Epidermal melanocyte (primary cell): ENCODE results near the gene CPAMD8.
"Not testable (repeated sequence)": the region's sequence is repeated elsewhere in the genome, so short reads cannot be mapped to it uniquely, and the experiment has no call there.

Experiments
- DNase-seq: peaks from one replicate; pipeline ENCODE4 v3.0.0; 2011; ENCODE audit warnings: low spot score; ENCODE audit not compliant: insufficient read length

The CPAMD8 gene

DNA sequence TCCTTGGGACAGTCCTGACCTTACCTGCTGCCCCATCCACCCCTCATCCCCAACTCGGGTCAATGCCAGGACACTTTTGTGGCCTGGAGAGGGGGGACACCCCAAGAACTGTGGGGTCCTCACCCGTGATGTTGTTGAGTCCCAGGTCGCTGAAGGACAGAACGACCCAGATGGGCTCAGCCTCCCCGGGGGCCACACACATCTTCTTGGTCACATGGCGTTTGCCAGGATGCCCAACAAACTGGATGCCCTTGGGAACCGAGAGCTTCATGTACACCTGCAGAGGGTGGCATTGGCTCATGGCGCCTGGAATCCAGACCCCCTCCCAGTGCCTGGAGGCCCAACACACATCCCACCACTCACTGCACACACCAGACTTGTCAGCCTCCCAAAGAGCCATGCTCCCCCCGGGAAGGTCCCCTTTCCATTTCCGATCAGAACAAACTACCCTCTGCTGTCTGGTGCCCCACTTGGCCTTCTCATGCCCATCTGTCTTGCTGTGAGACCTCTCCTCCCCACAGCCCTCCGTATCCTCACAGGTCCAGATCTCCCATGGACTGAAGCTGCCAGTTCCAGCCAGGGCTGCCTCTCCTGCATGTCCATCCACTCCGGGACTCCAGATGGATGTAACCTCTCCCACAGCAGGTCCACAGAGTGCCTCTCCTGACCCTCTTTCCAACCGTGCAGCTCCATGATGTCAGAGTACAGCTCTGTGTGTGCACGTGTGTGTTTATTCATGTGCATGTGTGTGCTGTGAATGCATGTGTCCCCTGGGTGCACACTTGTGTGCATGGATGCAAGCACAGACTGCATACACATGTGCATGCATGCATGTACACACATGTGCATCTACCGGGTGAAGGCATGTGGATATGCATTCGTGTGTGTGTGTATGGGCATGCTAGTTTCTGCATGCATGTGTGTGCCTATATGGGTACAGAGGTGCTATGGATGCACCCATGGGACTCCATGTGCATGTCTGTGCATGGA lies 79.4 kb downstream of the CPAMD8 start:
- no peak for DNase-seq

DNA sequence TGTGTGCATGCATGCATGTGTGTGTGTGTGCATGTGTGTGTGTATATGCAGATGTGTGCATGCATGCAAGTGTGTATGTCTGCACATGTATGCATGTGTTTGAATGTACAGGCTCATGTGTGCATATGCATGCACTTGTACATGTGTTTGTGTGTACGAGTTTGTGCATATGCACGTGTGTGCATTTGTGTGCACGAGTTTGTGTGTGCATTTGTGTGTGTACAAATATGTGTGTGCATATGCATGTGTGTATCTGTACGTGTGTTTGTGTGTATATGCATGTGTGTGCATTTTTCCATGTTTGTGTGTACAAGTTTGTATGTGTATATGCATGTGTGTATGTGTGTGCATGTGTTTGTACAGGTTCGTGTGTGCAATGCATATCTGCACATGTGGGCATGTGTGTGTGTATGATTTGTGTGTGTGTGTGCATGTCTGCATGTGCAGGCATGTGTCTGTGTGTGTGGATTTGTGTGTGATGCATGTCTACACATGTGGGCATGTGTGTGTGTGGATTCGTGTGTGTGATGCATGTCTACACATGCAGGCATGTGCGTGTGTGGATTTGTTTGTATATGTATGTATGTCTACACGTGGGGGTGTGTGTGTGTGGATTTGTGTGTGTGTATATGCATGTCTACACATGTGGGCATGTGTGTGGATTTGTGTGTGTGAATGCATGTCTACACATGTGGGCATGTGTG lies 80.7 kb downstream of the CPAMD8 start:
- no peak for DNase-seq

- DNase-seq: no peak
Observed at GRCh38 chr19:16945364-16945714, 81.3 kb downstream of the CPAMD8 start.

GRCh38 chr19:16944626-16945363 lies 81.8 kb downstream of the CPAMD8 start:
- no peak for DNase-seq

DNA sequence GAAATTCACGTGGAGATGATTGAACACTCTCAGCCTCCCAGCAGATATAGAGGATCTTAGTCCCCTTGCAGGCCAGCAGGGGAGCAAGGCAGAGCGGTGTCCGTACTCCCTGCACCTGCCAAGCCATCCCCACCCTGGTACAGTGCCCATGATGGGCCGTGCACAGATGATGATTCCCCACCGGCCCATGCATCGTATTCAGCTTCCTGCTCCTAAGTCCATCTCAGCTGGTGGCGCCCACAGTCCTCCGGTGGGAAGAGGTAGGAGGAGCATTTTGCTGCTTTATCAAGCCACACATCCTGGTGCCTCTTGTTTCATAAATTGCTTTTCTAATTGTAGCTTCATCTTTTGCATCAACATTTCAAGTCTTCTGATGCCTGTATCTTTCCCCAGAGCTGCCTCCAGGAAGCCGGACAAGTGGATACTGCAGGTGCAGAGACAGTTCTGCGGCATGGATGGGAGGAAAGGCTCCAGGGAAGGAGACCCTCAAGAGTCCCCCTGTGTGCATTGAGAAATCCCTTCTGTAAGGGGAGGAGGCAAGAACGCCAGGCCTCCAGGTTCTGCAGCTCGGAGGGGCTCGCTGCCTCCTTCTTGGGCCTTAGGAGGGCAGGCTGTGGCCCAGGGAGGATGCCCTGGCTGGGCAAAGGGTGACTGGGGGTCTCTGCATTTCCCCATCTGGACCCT lies 82.5 kb downstream of the CPAMD8 start:
- DNase-seq: no peak

DNA sequence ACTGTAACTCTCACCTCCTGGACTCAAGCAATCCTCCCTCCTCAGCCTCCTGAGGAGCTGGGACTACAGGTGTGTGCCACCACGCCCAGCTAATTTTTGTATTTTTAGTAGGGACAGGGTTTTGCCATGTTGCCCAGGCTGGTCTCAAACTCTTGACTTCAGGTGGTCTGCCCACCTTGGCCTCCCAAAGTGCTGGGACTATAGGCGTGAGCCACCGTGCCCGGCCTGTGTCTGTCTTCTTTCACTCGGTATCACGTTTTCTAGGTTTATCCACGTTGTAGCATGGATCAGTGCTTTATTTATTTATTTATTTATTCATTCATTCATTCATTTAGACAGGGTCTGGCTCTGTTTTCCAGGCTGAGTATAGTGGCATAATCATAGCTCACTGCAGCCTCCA lies 83.5 kb downstream of the CPAMD8 start:
- not testable (repeated sequence) for DNase-seq

DNA sequence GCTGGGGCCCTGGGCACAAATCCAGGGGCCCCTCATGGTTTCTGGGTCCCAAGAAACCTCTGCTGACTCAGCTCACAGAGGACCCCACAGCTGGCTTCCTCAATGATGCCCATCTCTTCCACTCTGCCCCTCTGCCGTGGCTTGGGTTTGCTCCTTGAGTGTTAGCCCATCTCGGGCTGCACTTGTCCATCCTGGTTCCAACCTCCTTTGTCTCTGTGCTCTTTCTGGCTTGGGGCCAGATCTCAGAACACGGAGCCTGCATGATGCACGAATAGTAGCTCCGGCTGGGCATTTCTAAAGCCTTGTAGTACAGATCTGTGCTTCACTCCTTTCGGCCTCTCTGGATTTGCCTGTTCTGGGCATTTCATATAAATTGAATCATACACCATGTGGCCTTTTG lies 84.0 kb downstream of the CPAMD8 start:
- DNase-seq: no peak

GRCh38 chr19:16940626-16941025 lies 86.0 kb downstream of the CPAMD8 start:
- DNase-seq: no peak

DNA sequence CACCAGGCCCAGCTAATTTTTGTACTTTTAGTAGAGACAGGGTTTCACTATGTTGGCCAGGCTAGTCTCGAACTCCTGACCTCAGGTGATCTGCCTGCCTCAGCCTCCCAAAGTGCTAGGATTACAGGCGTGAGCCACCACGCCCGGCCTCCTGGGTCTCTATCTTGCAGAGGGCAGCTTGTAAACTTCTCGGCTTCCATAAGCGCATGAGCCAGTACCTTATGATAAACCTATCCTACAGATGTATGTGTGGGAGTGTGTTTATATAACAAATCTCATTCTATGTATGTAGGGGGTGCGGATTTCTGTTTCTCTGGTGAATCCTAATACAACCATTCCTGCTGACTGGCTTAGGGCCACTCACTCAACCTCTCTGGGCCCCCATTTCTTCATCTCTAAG lies 86.5 kb downstream of the CPAMD8 start:
- DNase-seq: not testable (repeated sequence)

DNA sequence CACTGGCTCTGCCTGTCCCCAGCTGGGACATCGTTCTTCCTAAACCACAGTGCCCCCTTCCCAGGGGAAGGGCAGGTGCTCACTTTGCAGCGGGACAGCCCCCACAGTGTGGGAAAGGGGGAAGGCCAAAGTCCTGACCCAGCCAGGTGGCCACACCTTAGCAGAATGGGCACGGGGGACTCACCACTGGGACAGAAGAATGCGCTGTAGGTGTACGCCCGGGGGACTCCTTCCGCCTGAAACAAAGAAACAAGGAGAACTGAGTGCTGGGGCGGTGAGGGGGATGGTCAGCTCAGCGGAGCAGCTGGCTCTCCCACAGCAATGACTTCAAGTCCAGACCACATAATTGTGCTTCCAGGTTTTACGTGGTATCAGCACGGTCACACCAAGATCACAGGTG lies 88.4 kb downstream of the CPAMD8 start:
- DNase-seq: no peak

GRCh38 chr19:16937796-16938195 lies 88.8 kb downstream of the CPAMD8 start:
- not testable (repeated sequence) for DNase-seq

DNA sequence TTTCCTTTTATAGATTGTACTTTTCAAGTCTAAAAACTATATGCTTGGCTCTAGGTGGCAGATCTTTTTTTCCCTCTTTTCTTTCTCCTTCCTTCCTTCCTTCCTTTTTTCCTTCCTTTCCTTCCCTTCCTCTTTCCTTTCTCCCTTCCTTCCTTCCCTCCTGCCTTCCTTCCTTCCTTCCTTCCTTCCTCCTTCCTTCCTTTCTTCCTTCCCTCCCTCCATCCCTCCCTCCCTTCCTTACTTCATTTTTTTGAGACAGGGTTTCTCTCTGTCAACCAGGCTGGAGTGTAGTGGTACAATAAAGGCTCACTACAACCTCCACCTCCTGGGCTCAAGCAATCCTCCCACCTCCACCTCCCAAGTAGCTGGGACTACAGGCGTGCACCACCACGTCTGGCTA lies 89.7 kb downstream of the CPAMD8 start:
- no peak for DNase-seq

GRCh38 chr19:16934489-16934888 lies 92.1 kb downstream of the CPAMD8 start:
- no peak for DNase-seq

DNA sequence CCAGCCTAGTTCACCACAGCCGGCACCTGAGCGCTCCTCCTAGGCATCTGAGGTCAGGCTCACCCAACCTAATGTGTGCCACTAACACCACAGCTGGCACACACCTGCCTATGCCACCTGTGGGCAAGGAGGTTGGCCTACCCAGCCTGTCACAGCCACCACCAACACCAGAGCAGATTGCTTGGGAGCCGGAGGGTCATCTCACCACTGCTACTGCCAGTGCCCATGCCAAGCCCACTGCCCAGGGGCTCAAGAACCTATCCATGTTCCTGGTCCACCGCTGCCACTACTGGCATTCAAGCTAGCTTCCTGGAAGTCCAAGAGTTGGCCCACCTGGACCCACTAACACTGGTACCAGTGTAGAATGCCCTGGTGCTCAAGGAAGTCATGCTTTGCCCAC lies 95.3 kb downstream of the CPAMD8 start:
- DNase-seq: no peak

DNA sequence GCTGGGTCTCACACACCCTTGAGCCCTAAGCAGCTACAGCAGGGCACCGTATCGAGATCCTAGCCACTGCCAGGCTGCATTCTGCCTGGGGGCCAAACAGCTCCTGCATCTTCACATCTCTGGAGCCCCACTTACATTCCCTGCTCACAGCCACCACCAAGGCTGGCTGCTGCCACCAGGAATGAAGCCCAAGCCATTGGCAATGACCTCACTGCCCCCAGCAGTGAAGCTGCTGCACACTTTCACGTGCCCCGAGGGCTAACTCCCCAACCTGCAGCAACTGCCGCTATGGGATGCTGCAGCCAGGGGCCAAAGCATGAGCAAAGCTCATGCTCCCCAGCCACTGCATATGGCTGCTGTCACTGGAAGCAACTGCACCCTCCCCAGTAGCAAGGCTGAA lies 95.9 kb downstream of the CPAMD8 start:
- DNase-seq: no peak

- DNase-seq: no peak
Observed at GRCh38 chr19:16928916-16929315, 97.7 kb downstream of the CPAMD8 start.

GRCh38 chr19:16928351-16928750 lies 98.3 kb downstream of the CPAMD8 start:
- DNase-seq: no peak

DNA sequence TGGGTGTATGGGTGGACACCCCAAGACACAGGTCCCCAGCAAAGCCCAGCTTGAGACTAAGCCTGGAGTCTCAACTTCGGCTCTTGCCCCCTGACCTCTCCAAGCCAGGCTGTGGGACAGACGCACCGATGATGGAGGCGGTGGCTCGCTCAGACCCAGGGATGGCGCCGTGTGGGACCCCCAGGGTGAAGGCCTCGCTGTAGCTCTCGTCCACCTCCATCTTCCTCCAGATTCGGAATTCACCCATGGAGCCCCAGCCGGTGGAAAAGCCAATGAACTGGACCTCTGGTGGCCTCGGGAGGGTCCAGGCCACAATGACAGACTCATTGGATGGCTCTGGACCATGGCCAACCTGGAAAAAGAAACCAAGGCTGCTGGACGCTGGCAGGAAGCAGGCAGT lies 98.7 kb downstream of the CPAMD8 start:
- no peak for DNase-seq

DNA sequence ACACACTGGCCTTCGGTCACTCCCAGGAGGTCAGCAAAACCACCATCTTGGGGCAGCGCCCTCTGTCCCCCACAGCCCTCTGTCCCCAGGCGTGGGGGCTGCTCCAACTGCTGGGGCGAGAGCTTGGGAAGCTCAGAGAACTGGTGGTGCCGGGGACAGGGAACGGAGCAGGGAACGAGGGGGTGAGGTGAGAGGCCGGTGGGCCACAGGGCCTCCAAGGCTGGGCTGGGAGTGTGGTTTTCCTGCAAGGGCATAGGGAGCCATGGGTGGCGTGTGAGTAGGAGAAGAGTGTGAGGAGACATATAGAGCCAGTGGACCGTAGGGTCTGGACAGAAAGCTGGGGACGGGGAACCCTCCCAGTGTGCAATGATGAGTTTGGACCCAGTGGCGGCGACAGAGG lies 103.7 kb downstream of the CPAMD8 start:
- no peak for DNase-seq

GRCh38 chr19:16922592-16922934 lies 104.0 kb downstream of the CPAMD8 start:
- no peak for DNase-seq

GRCh38 chr19:16921766-16922591 lies 104.6 kb downstream of the CPAMD8 start:
- no peak for DNase-seq
